ENCODE measurements around the gene TRIM72.
"Not testable (repeated sequence)": the region's sequence is repeated elsewhere in the genome, so short reads cannot be mapped to it uniquely, and the experiment has no call there.

The TRIM72 gene

GRCh38 chr16:31243734-31244670, 30.1 kb downstream of the TRIM72 start:
- no peak for DNase-seq (ENCODE audit: low read depth, low spot score)
- no peak overlapping the region for H3K4me3 ChIP-seq (ENCODE audit: low read length)

GRCh38 chr16:31245598-31245997, 31.7 kb downstream of the TRIM72 start:
- DNase-seq (ENCODE audit: low read depth, low spot score); H3K4me3 ChIP-seq (ENCODE audit: low read length): not testable (repeated sequence)

GRCh38 chr16:31246296-31246695, 32.4 kb downstream of the TRIM72 start:
- no peak overlapping the region for H3K4me3 ChIP-seq (ENCODE audit: low read length)

GRCh38 chr16:31248344-31248743, 34.4 kb downstream of the TRIM72 start:
- H3K4me3 ChIP-seq (ENCODE audit: low read length): no peak overlapping the region
- no peak for DNase-seq (ENCODE audit: low read depth, low spot score)

More at GRCh38 chr16:31246296-31246695, 32.4 kb downstream of the TRIM72 start:
- DNase-seq (ENCODE audit: low read depth, low spot score): no peak

- no peak for DNase-seq (ENCODE audit: low read depth, low spot score)
- H3K4me3 ChIP-seq (ENCODE audit: low read length): no peak overlapping the region
Observed at GRCh38 chr16:31250782-31251384, 37.0 kb downstream of the TRIM72 start.

- DNase-seq (ENCODE audit: low read depth, low spot score): no peak
- no peak overlapping the region for H3K4me3 ChIP-seq (ENCODE audit: low read length)
Observed at GRCh38 chr16:31251435-31251834, 37.5 kb downstream of the TRIM72 start.

- no peak for DNase-seq (ENCODE audit: low read depth, low spot score)
- H3K4me3 ChIP-seq (ENCODE audit: low read length): no peak overlapping the region
Observed at GRCh38 chr16:31253642-31254045, 39.7 kb downstream of the TRIM72 start.

GRCh38 chr16:31256466-31256865, 42.5 kb downstream of the TRIM72 start:
- no peak overlapping the region for H3K4me3 ChIP-seq (ENCODE audit: low read length)
- no peak for DNase-seq (ENCODE audit: low read depth, low spot score)

- no peak overlapping the region for H3K4me3 ChIP-seq (ENCODE audit: low read length)
- DNase-seq (ENCODE audit: low read depth, low spot score): no peak
Observed at GRCh38 chr16:31258366-31258765, 44.4 kb downstream of the TRIM72 start.

DNA sequence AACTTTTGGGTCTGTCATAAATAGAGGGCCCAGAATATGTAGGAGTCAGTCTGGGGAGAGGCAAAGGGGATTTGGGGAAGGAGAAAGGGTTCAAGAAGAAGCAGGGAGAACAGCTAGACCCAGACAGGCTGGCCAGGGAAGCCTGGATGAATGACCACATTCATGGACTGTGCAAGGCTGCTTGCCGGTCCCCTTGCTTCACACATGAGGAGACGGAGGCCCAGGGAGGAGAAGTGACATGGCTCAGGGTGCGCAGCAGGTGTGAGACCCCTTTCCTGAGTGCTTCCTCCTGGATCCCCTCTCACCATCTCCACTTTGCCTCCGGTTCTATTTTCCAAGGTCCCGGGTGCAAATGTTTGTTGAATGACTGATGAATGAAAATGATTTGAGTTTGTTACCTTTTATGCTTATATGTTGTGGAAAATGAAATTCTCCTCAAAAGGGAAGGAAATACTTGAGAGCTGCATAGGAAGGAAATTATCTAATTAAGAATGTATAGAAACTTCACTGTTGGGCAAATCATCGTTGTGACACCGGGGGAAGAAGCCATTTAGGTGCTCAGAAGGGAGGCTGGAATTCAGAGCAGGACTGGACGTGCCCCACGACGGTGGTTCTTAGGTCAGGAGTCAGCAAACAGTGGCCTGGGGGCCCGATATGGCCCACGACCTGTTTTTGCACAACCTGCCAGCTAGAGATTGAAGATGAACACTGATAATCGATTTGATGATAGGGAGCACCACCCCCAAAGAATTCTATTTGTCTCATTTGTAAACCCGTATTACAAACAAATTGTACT, 46.4 kb downstream of the TRIM72 start:
- DNase-seq (ENCODE audit: low read depth, low spot score): no peak
- H3K4me3 ChIP-seq (ENCODE audit: low read length): no peak overlapping the region

GRCh38 chr16:31262084-31262483, 48.2 kb downstream of the TRIM72 start:
- no peak overlapping the region for H3K4me3 ChIP-seq (ENCODE audit: low read length)
- DNase-seq (ENCODE audit: low read depth, low spot score): no peak

- no peak for DNase-seq (ENCODE audit: low read depth, low spot score)
- no peak overlapping the region for H3K4me3 ChIP-seq (ENCODE audit: low read length)
Observed at GRCh38 chr16:31265329-31266245, 51.7 kb downstream of the TRIM72 start.

- DNase-seq (ENCODE audit: low read depth, low spot score): no peak
Observed at GRCh38 chr16:31267332-31268032, 53.6 kb downstream of the TRIM72 start.

DNA sequence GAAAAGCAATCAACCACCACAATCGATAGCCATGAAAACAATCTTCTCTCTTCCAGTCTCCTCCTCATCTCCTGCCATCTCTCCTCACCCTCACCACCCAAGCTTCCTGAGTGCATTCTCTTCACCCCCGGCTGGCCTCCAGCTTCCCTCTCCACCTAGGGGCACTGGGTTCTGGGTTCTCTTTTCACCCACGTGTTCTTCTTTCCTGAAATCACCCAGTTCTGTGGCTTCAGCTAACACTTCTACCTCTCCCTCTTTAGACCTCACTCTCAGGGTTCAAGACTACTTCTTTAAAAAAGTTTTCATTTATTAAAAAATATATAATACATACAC, 54.1 kb downstream of the TRIM72 start:
- H3K4me3 ChIP-seq (ENCODE audit: low read length): no peak overlapping the region
- DNase-seq (ENCODE audit: low read depth, low spot score): no peak

More at GRCh38 chr16:31267332-31268032, 53.6 kb downstream of the TRIM72 start:
- no peak overlapping the region for H3K4me3 ChIP-seq (ENCODE audit: low read length)

- no peak for DNase-seq (ENCODE audit: low read depth, low spot score)
- H3K4me3 ChIP-seq (ENCODE audit: low read length): no peak overlapping the region
Observed at GRCh38 chr16:31268891-31269290, 55.0 kb downstream of the TRIM72 start.

DNA sequence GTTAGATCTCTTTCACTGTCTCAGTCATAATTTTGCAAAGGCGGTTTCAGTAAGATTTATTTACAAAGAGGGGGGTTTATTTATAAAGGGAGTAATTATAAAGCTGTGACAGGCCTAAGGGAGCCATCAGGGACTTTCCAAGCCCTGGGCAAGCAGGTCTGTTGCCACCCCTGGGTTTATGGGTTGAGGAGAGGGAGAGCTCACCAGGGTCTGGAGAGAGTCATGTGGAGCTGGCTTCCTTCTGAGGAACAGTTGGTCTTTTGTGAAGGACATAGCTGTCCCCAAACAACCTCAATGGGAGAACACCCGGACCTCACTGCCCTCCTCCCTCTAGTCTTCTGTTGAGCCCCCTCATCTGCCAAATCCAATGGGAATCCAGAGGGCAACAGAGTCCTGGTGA, 55.6 kb downstream of the TRIM72 start:
- no peak overlapping the region for H3K4me3 ChIP-seq (ENCODE audit: low read length)
- DNase-seq (ENCODE audit: low read depth, low spot score): no peak

- not testable (repeated sequence) for DNase-seq (ENCODE audit: low read depth, low spot score); H3K4me3 ChIP-seq (ENCODE audit: low read length)
Observed at GRCh38 chr16:31269973-31270372, 56.1 kb downstream of the TRIM72 start.

DNA sequence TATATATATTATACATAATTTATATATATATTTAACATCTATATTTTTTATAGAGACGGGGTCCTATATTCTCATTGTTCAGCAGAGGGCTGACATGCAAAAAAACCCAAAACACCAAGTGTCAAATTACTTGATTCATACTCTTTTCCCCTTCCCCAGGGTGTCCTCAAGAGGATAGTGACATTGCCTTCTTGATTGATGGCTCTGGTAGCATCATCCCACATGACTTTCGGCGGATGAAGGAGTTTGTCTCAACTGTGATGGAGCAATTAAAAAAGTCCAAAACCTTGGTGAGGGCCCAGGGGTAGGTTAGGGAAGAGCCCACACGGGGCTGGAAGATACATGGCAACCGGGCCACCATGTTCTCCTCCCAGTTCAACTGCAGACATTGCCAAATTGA, 56.9 kb downstream of the TRIM72 start:
- no peak overlapping the region for H3K4me3 ChIP-seq (ENCODE audit: low read length)
- no peak for DNase-seq (ENCODE audit: low read depth, low spot score)

All from Jurkat, Clone E6-1 (cell line).